C4-2B (cell line): ENCODE measurements around the gene PPP1R1B.
"Not testable (repeated sequence)": the region's sequence is repeated elsewhere in the genome, so short reads cannot be mapped to it uniquely, and the experiment has no call there.

Experiments
- H3K27ac ChIP-seq: fragments of 450-650 bp; 2 replicates; pipeline ENCODE4 v1.5.1; 2017
- CTCF ChIP-seq: fragments of 450-650 bp; conservative IDR thresholded peaks from 2 replicates; pipeline ENCODE4 v1.5.1; 2017; ENCODE audit warnings: mild to moderate bottlenecking
- ZFX ChIP-seq: fragments of 450-650 bp; IDR thresholded peaks from 2 replicates; pipeline ENCODE4 v1.6.1; 2017

Gene PPP1R1B

GRCh38 chr17:39626171-39627046 lies at the start of gene PPP1R1B:
Gene PPP1R1B (plus strand): TSS chr17:39626952. CDS start chr17:39627393, 441 bp downstream.
- no peak within 1 kb of the TSS for H3K27ac ChIP-seq
- TF ChIP-seq CTCF = no peak
- TF ChIP-seq ZFX = no peak

- no peak overlapping the region for H3K27ac ChIP-seq
- TF ChIP-seq ZFX (no peak), CTCF (no peak)
Observed at GRCh38 chr17:39578272-39578671, 48.5 kb upstream of the PPP1R1B start.

GRCh38 chr17:39579318-39580081 lies 47.3 kb upstream of the PPP1R1B start:
- no peak for TF ChIP-seq CTCF
- no peak for TF ChIP-seq ZFX

GRCh38 chr17:39580082-39580468 lies 46.7 kb upstream of the PPP1R1B start:
- no peak for TF ChIP-seq CTCF
- TF ChIP-seq ZFX = no peak

More at GRCh38 chr17:39579318-39580081, 47.3 kb upstream of the PPP1R1B start:
- H3K27ac ChIP-seq = no peak overlapping the region

GRCh38 chr17:39581071-39581758 lies 45.5 kb upstream of the PPP1R1B start:
- TF ChIP-seq ZFX (no peak), CTCF (no peak)
- H3K27ac ChIP-seq = no peak overlapping the region

More at GRCh38 chr17:39580082-39580468, 46.7 kb upstream of the PPP1R1B start:
- H3K27ac ChIP-seq = no peak overlapping the region

GRCh38 chr17:39581759-39582085 lies 45.0 kb upstream of the PPP1R1B start:
- TF ChIP-seq ZFX (no peak), CTCF (no peak)
- no peak overlapping the region for H3K27ac ChIP-seq

- H3K27ac ChIP-seq = no peak overlapping the region
- TF ChIP-seq CTCF = no peak
- TF ChIP-seq ZFX = no peak
Observed at GRCh38 chr17:39582658-39583057, 44.1 kb upstream of the PPP1R1B start.

- not testable (repeated sequence) for H3K27ac ChIP-seq
Observed at GRCh38 chr17:39590180-39590579, 36.6 kb upstream of the PPP1R1B start.
